Measurements from ENCODE around the gene MAPKAPK2.

GRCh38 chr1:206717674-206717989, 32.9 kb downstream of the MAPKAPK2 start:
- TF ChIP-seq, protein P1, sequence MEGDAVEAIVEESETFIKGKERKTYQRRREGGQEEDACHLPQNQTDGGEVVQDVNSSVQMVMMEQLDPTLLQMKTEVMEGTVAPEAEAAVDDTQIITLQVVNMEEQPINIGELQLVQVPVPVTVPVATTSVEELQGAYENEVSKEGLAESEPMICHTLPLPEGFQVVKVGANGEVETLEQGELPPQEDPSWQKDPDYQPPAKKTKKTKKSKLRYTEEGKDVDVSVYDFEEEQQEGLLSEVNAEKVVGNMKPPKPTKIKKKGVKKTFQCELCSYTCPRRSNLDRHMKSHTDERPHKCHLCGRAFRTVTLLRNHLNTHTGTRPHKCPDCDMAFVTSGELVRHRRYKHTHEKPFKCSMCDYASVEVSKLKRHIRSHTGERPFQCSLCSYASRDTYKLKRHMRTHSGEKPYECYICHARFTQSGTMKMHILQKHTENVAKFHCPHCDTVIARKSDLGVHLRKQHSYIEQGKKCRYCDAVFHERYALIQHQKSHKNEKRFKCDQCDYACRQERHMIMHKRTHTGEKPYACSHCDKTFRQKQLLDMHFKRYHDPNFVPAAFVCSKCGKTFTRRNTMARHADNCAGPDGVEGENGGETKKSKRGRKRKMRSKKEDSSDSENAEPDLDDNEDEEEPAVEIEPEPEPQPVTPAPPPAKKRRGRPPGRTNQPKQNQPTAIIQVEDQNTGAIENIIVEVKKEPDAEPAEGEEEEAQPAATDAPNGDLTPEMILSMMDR (IDR thresholded peaks at IDR 0.05 in 4 of 5, conservative IDR thresholded peaks at IDR 0.05 in 1 of 5) = no peak
- TF ChIP-seq POLR2A (IDR thresholded peaks at IDR 0.05) = no peak
